Esophagus squamous epithelium (tissue), 4 donors: ENCODE results near the gene POLL.

Experiments
- CTCF ChIP-seq, 6 experiments: fragments of 450-650 bp in 4 of 6; fragments of 200-600 bp in 2 of 6; sonication (generic) in 2 of 6; IDR thresholded peaks; one replicate each; pipeline ENCODE4 v1.5.1; 2016 to 2019; ENCODE audit warnings: antibody characterized with exemption in 6 of 6, mild to moderate bottlenecking in 4 of 6, moderate library complexity in 4 of 6
- POLR2A ChIP-seq, 4 donors: fragments of 450-650 bp; IDR thresholded peaks; one replicate each; pipeline ENCODE4 v1.6.1; 2017; ENCODE audit warnings: antibody characterized with exemption in 4 of 4, mild to moderate bottlenecking in 4 of 4, moderate library complexity in 3 of 4

- TF ChIP-seq CTCF (IDR thresholded peaks at IDR 0.05) (no peak), POLR2A (IDR thresholded peaks at IDR 0.05) (no peak)
Measured at GRCh38 chr10:101563497-101564040, 24.5 kb downstream of the POLL start.
